ENCODE measurements around the gene RCN2. TPM values are rescaled to one million over a fixed set of nuclear protein-coding genes. Genes with fewer than 3 reads are reported as not detected.

The RCN2 gene
- total and polyA plus RNA-seq, 2 experiments from 2014 or later = 170 to 327 TPM

GRCh38 chr15:76979331-76979925, 47.9 kb downstream of the RCN2 start (continued):
- TF ChIP-seq REST (IDR thresholded peaks at IDR 0.05; ENCODE audit: unreplicated experiment) (no peak), ZNF331 (CRISPR knock-in tag; IDR thresholded peaks at IDR 0.05; ENCODE audit: low read depth) (no peak)

DNA sequence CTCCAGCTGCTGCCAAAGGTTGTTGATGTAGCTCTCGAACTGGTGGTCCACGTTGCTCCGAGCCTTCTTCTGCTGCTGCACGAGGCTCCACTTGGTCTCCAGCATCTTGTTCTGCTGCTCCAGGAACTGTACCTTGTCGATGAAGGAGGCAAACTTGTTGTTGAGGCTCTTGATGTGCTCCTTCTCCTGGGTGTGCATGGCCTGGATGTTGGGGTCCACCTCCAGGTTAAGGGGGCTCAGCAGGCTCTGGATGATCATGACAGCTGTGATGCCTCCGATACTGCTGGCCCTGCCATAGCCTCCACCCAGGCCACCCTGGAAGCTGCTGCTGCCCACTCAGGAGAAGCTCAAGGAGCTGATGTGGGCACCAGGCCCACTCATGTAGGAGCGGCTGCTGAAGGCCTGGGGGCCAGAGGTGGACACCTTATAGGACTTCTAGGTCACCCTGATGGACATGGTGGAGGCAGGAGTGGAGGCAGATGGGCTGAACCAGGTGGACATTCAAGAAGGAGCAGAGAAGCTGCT, 48.5 kb downstream of the RCN2 start:
- DNase-seq (ENCODE audit: low spot score) = no peak
- Histone ChIP-seq H2AFZ (no peak overlapping the region), H3K79me2 (replicated peaks; ENCODE audit: insufficient read depth) (no peaks in the 10 kb centered on the region), H4K20me1 (replicated peaks; ENCODE audit: insufficient read depth) (no peaks in the 10 kb centered on the region), H3F3A (replicated peaks; ENCODE audit: low read depth) (no peaks in the 10 kb centered on the region), H3K4me1 (ENCODE audit: insufficient read depth) (no peaks in the 10 kb centered on the region), H3K27me3 (ENCODE audit: insufficient read depth) (no peaks in the 10 kb centered on the region), H3K4me2 (no peak overlapping the region), H3K36me3 (ENCODE audit: insufficient read depth) (no peaks in the 10 kb centered on the region), H3K27ac (ENCODE audit: low read depth) (no peak overlapping the region), H3K9me2 (ENCODE audit: insufficient read depth) (no peaks in the 10 kb centered on the region), H3K4me3 (no peak overlapping the region)
- Mint-ChIP-seq H3K4me3 (no peak overlapping the region), H3K36me3 (ENCODE audit: low read depth) (no peaks in the 10 kb centered on the region; the same call in 2 of the 3 replicates), H3K27me3 (ENCODE audit: insufficient read depth, low read depth, poor library complexity) (no peaks in the 10 kb centered on the region), H3K4me1 (no peaks in the 10 kb centered on the region), H3K27ac (no peak overlapping the region), H3K9me3 (peaks cover 6% of the 10 kb centered on the region; the same call in 2 of the 3 replicates)
- TF ChIP-seq, protein P1, sequence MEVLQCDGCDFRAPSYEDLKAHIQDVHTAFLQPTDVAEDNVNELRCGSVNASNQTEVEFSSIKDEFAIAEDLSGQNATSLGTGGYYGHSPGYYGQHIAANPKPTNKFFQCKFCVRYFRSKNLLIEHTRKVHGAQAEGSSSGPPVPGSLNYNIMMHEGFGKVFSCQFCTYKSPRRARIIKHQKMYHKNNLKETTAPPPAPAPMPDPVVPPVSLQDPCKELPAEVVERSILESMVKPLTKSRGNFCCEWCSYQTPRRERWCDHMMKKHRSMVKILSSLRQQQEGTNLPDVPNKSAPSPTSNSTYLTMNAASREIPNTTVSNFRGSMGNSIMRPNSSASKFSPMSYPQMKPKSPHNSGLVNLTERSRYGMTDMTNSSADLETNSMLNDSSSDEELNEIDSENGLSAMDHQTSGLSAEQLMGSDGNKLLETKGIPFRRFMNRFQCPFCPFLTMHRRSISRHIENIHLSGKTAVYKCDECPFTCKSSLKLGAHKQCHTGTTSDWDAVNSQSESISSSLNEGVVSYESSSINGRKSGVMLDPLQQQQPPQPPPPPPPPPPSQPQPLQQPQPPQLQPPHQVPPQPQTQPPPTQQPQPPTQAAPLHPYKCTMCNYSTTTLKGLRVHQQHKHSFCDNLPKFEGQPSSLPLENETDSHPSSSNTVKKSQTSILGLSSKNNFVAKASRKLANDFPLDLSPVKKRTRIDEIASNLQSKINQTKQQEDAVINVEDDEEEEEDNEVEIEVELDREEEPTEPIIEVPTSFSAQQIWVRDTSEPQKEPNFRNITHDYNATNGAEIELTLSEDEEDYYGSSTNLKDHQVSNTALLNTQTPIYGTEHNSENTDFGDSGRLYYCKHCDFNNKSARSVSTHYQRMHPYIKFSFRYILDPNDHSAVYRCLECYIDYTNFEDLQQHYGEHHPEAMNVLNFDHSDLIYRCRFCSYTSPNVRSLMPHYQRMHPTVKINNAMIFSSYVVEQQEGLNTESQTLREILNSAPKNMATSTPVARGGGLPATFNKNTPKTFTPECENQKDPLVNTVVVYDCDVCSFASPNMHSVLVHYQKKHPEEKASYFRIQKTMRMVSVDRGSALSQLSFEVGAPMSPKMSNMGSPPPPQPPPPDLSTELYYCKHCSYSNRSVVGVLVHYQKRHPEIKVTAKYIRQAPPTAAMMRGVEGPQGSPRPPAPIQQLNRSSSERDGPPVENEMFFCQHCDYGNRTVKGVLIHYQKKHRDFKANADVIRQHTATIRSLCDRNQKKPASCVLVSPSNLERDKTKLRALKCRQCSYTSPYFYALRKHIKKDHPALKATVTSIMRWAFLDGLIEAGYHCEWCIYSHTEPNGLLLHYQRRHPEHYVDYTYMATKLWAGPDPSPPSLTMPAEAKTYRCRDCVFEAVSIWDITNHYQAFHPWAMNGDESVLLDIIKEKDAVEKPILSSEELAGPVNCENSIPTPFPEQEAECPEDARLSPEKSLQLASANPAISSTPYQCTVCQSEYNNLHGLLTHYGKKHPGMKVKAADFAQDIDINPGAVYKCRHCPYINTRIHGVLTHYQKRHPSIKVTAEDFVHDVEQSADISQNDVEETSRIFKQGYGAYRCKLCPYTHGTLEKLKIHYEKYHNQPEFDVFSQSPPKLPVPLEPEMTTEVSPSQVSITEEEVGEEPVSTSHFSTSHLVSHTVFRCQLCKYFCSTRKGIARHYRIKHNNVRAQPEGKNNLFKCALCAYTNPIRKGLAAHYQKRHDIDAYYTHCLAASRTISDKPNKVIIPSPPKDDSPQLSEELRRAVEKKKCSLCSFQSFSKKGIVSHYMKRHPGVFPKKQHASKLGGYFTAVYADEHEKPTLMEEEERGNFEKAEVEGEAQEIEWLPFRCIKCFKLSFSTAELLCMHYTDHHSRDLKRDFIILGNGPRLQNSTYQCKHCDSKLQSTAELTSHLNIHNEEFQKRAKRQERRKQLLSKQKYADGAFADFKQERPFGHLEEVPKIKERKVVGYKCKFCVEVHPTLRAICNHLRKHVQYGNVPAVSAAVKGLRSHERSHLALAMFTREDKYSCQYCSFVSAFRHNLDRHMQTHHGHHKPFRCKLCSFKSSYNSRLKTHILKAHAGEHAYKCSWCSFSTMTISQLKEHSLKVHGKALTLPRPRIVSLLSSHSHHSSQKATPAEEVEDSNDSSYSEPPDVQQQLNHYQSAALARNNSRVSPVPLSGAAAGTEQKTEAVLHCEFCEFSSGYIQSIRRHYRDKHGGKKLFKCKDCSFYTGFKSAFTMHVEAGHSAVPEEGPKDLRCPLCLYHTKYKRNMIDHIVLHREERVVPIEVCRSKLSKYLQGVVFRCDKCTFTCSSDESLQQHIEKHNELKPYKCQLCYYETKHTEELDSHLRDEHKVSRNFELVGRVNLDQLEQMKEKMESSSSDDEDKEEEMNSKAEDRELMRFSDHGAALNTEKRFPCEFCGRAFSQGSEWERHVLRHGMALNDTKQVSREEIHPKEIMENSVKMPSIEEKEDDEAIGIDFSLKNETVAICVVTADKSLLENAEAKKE (CRISPR knock-in tag; IDR thresholded peaks at IDR 0.05) = no peak
- TF ChIP-seq ZNF331 (CRISPR knock-in tag; IDR thresholded peaks at IDR 0.05; ENCODE audit: low read depth) (no peak), EZH2phosphoT487 (IDR thresholded peaks at IDR 0.05; ENCODE audit: unreplicated experiment) (no peak), EZH2 (IDR thresholded peaks at IDR 0.05; ENCODE audit: low read depth, unreplicated experiment) (no peak), REST (IDR thresholded peaks at IDR 0.05; ENCODE audit: unreplicated experiment) (no peak), CREB1 (CRISPR knock-in tag; IDR thresholded peaks at IDR 0.05; ENCODE audit: low read depth) (no peak), STAT1 (IDR thresholded peaks at IDR 0.05; ENCODE audit: unreplicated experiment) (no peak)
- no peak for ATAC-seq
